GM12801 (cell line): Measurements from ENCODE around the gene RPL7A.

ENCODE experiments used
- CTCF ChIP-seq: IDR thresholded peaks from one replicate; pipeline ENCODE4 v1.5.1; 2011; ENCODE audit warnings: control low read depth; ENCODE audit not compliant: insufficient read length; ENCODE audit errors: extremely low read depth

RPL7A gene

GRCh38 chr9:133333566-133333965, 14.5 kb upstream of the RPL7A start:
- no peak for TF ChIP-seq CTCF

GRCh38 chr9:133334161-133334560, 13.9 kb upstream of the RPL7A start:
- TF ChIP-seq CTCF = no peak

GRCh38 chr9:133335924-133336811, 11.8 kb upstream of the RPL7A start, which contains the start of gene SURF6:
SURF6 (minus strand) TSS chr9:133336188; CDS start chr9:133336132, 56 bp downstream.
- no peak for TF ChIP-seq CTCF

GRCh38 chr9:133339641-133340040, 8.4 kb upstream of the RPL7A start:
- TF ChIP-seq CTCF = no peak

- TF ChIP-seq CTCF = no peak
Measured at GRCh38 chr9:133340256-133340655, 7.8 kb upstream of the RPL7A start.

- TF ChIP-seq CTCF = no peak
Measured at GRCh38 chr9:133340916-133341315, 7.1 kb upstream of the RPL7A start.

GRCh38 chr9:133341369-133342068, 6.5 kb upstream of the RPL7A start:
- TF ChIP-seq CTCF = no peak
